HepG2 (cell line): ENCODE data around the gene JUND. TPM values are rescaled to one million over a fixed set of nuclear protein-coding genes. Genes with fewer than 3 reads are reported as not detected.

Source experiments
- CREM ChIP-seq, 2 experiments: sonication (generic) in 1 of 2; formaldehyde crosslinking in 1 of 2; IDR thresholded peaks; 2 replicates each; pipeline versions ENCODE4 v1.4.0 to v1.6.1; 2016 to 2020; ENCODE audit warnings: antibody characterized with exemption in 1 of 2, mild to moderate bottlenecking in 1 of 2, missing genetic modification reagents in 1 of 2
- DR1 ChIP-seq: sonication (generic); formaldehyde crosslinking; IDR thresholded peaks from 2 replicates; pipeline ENCODE4 v1.8.0; 2021; ENCODE audit warnings: mild to moderate bottlenecking, missing genetic modification reagents, inconsistent platforms
- NFYB ChIP-seq: sonication (generic); formaldehyde crosslinking; IDR thresholded peaks from 2 replicates; pipeline ENCODE4 v1.4.0; 2020; ENCODE audit warnings: missing genetic modification reagents
- SMAD1 ChIP-seq: sonication (generic); formaldehyde crosslinking; IDR thresholded peaks from 2 replicates; pipeline ENCODE4 v1.4.0; 2020; ENCODE audit warnings: missing genetic modification reagents, low read depth, mild to moderate bottlenecking, borderline replicate concordance
- SMARCC2 ChIP-seq: fragments of 450-650 bp; IDR thresholded peaks from 2 replicates; pipeline ENCODE4 v1.6.1; 2017; ENCODE audit warnings: antibody characterized with exemption, mild to moderate bottlenecking
- SRSF1 ChIP-seq: fragments of 200-400 bp; formaldehyde crosslinking; optimal IDR thresholded peaks from 2 replicates; pipeline ENCODE3; 2017; ENCODE audit warnings: mild to moderate bottlenecking, low read depth, low read length, moderate library complexity
- SRY ChIP-seq: sonication (generic); formaldehyde crosslinking; IDR thresholded peaks from 2 replicates; pipeline ENCODE4 v1.8.0; 2022; ENCODE audit warnings: mild to moderate bottlenecking, missing genetic modification reagents
- SYNCRIP ChIP-seq: fragments of 200-400 bp; formaldehyde crosslinking; IDR thresholded peaks from 2 replicates; pipeline ENCODE4 v1.6.1; 2018; ENCODE audit warnings: mild to moderate bottlenecking, low read depth, low read length; ENCODE audit not compliant: insufficient read depth
- TOPORS ChIP-seq: sonication (generic); formaldehyde crosslinking; IDR thresholded peaks from 2 replicates; pipeline ENCODE4 v1.8.0; 2023; ENCODE audit warnings: mild to moderate bottlenecking, missing genetic modification reagents
- U2AF2 ChIP-seq: fragments of 200-400 bp; formaldehyde crosslinking; IDR thresholded peaks from 2 replicates; pipeline ENCODE4 v1.6.1; 2017; ENCODE audit warnings: low read depth, mild to moderate bottlenecking, low read length
- YEATS4 ChIP-seq: sonication (generic); formaldehyde crosslinking; IDR thresholded peaks from 2 replicates; pipeline ENCODE4 v1.4.0; 2020; ENCODE audit warnings: missing genetic modification reagents, borderline replicate concordance
- ZFP90 ChIP-seq: sonication (generic); formaldehyde crosslinking; IDR thresholded peaks from 2 replicates; pipeline ENCODE4 v1.8.0; 2022; ENCODE audit warnings: missing genetic modification reagents, mild to moderate bottlenecking, inconsistent platforms, borderline replicate concordance
- ZNF207 ChIP-seq: fragments of 450-650 bp; IDR thresholded peaks from 2 replicates; pipeline ENCODE4 v1.6.1; 2016; ENCODE audit warnings: antibody characterized with exemption, borderline replicate concordance
- ZNF451 ChIP-seq: sonication (generic); formaldehyde crosslinking; IDR thresholded peaks from 2 replicates; pipeline ENCODE4 v1.5.0; 2020; ENCODE audit warnings: mild to moderate bottlenecking, missing genetic modification reagents
- ZNF546 ChIP-seq: sonication (generic); formaldehyde crosslinking; conservative IDR thresholded peaks from 2 replicates; pipeline ENCODE4 v1.8.1; 2023; ENCODE audit warnings: mild to moderate bottlenecking, missing genetic modification reagents
- polyA plus RNA-seq, 8 experiments: library from polyadenylated mRNA; depleted of rRNA in 3 of 8; stranded (reverse) in 7 of 8; unstranded in 1 of 8; fragments of >200 nt; fragmentation: Illumina TruSeq in 4 of 8; extraction: Trizol in 4 of 8; gene quantifications; 2 replicates each; pipeline versions ENCODE4 v1.2.1 to v1.2.3, GENCODE V29; 2011 to 2016; ENCODE audit warnings: low read depth in 4 of 8, missing spikeins in 1 of 8, mixed read lengths in 1 of 8; ENCODE audit not compliant: insufficient read depth in 1 of 8
- total RNA-seq, 5 experiments: library from RNA; depleted of rRNA; stranded (reverse); fragments of >200 nt; fragmentation: Illumina TruSeq; extraction: Trizol; gene quantifications; 2 replicates each; pipeline ENCODE4 v1.2.3, GENCODE V29; 2016; ENCODE audit warnings: low read depth in 1 of 5
- TF ChIP-seq, protein P1 (sequence below), 2 experiments: sonication (generic) in 1 of 2; formaldehyde crosslinking in 1 of 2; IDR thresholded peaks; 2 replicates each; pipeline versions ENCODE4 v1.4.0 to v1.6.1; 2016 to 2020; ENCODE audit warnings: borderline replicate concordance in 1 of 2, low read depth in 1 of 2, mild to moderate bottlenecking in 1 of 2, missing genetic modification reagents in 1 of 2
- TF ChIP-seq, protein P2 (sequence below): sonication (generic); formaldehyde crosslinking; conservative IDR thresholded peaks from 2 replicates; pipeline ENCODE4 v1.8.0; 2022; ENCODE audit warnings: missing genetic modification reagents

Gene JUND
- total and polyA plus RNA-seq, 2 of the 13 experiments (the other 11 are each of a cell fraction or from before 2014, with no cell fraction given): 41.2 to 59.8 TPM

- TF ChIP-seq, protein P1, sequence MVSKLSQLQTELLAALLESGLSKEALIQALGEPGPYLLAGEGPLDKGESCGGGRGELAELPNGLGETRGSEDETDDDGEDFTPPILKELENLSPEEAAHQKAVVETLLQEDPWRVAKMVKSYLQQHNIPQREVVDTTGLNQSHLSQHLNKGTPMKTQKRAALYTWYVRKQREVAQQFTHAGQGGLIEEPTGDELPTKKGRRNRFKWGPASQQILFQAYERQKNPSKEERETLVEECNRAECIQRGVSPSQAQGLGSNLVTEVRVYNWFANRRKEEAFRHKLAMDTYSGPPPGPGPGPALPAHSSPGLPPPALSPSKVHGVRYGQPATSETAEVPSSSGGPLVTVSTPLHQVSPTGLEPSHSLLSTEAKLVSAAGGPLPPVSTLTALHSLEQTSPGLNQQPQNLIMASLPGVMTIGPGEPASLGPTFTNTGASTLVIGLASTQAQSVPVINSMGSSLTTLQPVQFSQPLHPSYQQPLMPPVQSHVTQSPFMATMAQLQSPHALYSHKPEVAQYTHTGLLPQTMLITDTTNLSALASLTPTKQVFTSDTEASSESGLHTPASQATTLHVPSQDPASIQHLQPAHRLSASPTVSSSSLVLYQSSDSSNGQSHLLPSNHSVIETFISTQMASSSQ (IDR thresholded peaks at IDR 0.05; ENCODE audit: low read depth): no peak
- TF ChIP-seq, protein P1 (CRISPR knock-in tag; IDR thresholded peaks at IDR 0.05; ENCODE audit: borderline replicate concordance): no peak
- TF ChIP-seq ZNF451 (CRISPR knock-in tag) (no peak), TOPORS (CRISPR knock-in tag) (no peak), SMAD1 (CRISPR knock-in tag) (no peak), SYNCRIP (no peak), YEATS4 (no peak), U2AF2 (no peak), SMARCC2 (no peak), SRSF1 (no peak), SRY (CRISPR knock-in tag) (no peak), ZNF207 (no peak), DR1 (CRISPR knock-in tag) (no peak), CREM (IDR thresholded peaks at IDR 0.05) (no peak), CREM (CRISPR knock-in tag; IDR thresholded peaks at IDR 0.05) (no peak), ZFP90 (no peak), ZNF546 (CRISPR knock-in tag) (no peak), NFYB (CRISPR knock-in tag) (no peak)
- TF ChIP-seq, protein P2, sequence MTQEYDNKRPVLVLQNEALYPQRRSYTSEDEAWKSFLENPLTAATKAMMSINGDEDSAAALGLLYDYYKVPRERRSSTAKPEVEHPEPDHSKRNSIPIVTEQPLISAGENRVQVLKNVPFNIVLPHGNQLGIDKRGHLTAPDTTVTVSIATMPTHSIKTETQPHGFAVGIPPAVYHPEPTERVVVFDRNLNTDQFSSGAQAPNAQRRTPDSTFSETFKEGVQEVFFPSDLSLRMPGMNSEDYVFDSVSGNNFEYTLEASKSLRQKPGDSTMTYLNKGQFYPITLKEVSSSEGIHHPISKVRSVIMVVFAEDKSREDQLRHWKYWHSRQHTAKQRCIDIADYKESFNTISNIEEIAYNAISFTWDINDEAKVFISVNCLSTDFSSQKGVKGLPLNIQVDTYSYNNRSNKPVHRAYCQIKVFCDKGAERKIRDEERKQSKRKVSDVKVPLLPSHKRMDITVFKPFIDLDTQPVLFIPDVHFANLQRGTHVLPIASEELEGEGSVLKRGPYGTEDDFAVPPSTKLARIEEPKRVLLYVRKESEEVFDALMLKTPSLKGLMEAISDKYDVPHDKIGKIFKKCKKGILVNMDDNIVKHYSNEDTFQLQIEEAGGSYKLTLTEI (CRISPR knock-in tag): no peak
These were observed 19.7 kb upstream of the JUND start (continued) for GRCh38 chr19:18300930-18301717.
